Mesendoderm (in vitro differentiated cells): ENCODE measurements around the gene MORF4L1.

Source experiments
- DNase-seq: peaks from one replicate; pipeline ENCODE4 v3.0.0; 2013
- H2AK5ac ChIP-seq: 2 replicates; pipeline ENCODE4 v1.6.1; 2013; ENCODE audit warnings: low read length, inconsistent platforms
- H2BK120ac ChIP-seq: 2 replicates; pipeline ENCODE4 v1.6.1; 2013; ENCODE audit warnings: low read depth, mild to moderate bottlenecking, low read length, moderate library complexity, mixed read lengths
- H2BK15ac ChIP-seq: replicated peaks from 2 replicates; pipeline ENCODE4 v1.6.1; 2013; ENCODE audit warnings: low read depth, mild to moderate bottlenecking, moderate library complexity
- H2BK5ac ChIP-seq: 2 replicates; pipeline ENCODE4 v1.6.1; 2013; ENCODE audit warnings: low read length, inconsistent platforms
- H3K18ac ChIP-seq: 2 replicates; pipeline ENCODE4 v1.6.1; 2013; ENCODE audit warnings: mild to moderate bottlenecking, low read length, mixed read lengths
- H3K23ac ChIP-seq: one replicate; pipeline ENCODE4 v1.6.1; 2013; ENCODE audit warnings: low read length
- H3K27ac ChIP-seq: 2 replicates; pipeline ENCODE4 v1.5.1; 2013; ENCODE audit warnings: low read depth, mild to moderate bottlenecking, inconsistent platforms, low read length, moderate library complexity
- H3K27me3 ChIP-seq: 2 replicates; pipeline ENCODE4 v1.6.1; 2013; ENCODE audit warnings: low read length, control low read depth, mild to moderate bottlenecking, inconsistent platforms; ENCODE audit not compliant: insufficient read depth, poor library complexity
- H3K36me3 ChIP-seq: 2 replicates; pipeline ENCODE4 v1.6.1; 2013; ENCODE audit warnings: low read length, inconsistent platforms; ENCODE audit not compliant: control insufficient read depth, insufficient read depth
- H3K4ac ChIP-seq: one replicate; pipeline ENCODE4 v1.6.1; 2013; ENCODE audit warnings: low read depth, mild to moderate bottlenecking, low read length, moderate library complexity
- H3K4me1 ChIP-seq: 2 replicates; pipeline ENCODE4 v1.6.1; 2013; ENCODE audit warnings: low read depth, low read length, inconsistent platforms; ENCODE audit not compliant: control insufficient read depth
- H3K4me2 ChIP-seq: 2 replicates; pipeline ENCODE4 v1.6.1; 2013; ENCODE audit warnings: low read length
- H3K4me3 ChIP-seq: 2 replicates; pipeline ENCODE4 v1.5.1; 2013; ENCODE audit warnings: mild to moderate bottlenecking, low read length
- H3K56ac ChIP-seq: one replicate; pipeline ENCODE4 v1.6.1; 2013; ENCODE audit warnings: low read length
- H3K79me1 ChIP-seq: 2 replicates; pipeline ENCODE4 v1.6.1; 2013; ENCODE audit warnings: low read length, inconsistent platforms
- H3K79me2 ChIP-seq: 2 replicates; pipeline ENCODE4 v1.6.1; 2013; ENCODE audit warnings: mild to moderate bottlenecking, low read length; ENCODE audit not compliant: control insufficient read depth, insufficient read depth
- H3K9ac ChIP-seq: 2 replicates; pipeline ENCODE4 v1.6.1; 2013; ENCODE audit warnings: low read length, inconsistent platforms
- H4K5ac ChIP-seq: one replicate; pipeline ENCODE4 v1.6.1; 2013; ENCODE audit warnings: low read length
- H4K8ac ChIP-seq: one replicate; pipeline ENCODE4 v1.6.1; 2013; ENCODE audit warnings: low read depth, mild to moderate bottlenecking, control low read depth, low read length, moderate library complexity
- WGBS: extraction: QIAGEN DNeasy Blood & Tissue Kit; methylation state at CpG from one replicate; pipeline ENCODE4 v1.1.7; 2013; ENCODE audit warnings: low lambda C conversion rate, missing lambda C conversion rate; ENCODE audit not compliant: insufficient coverage; ENCODE audit errors: extremely low coverage; 5-methylcytosine and 5-hydroxymethylcytosine counted together

MORF4L1 gene

GRCh38 chr15:78943692-78944091, 71.0 kb downstream of the MORF4L1 start:
- Histone ChIP-seq H3K4me2 (no peak overlapping the region), H2AK5ac (no peak overlapping the region), H4K5ac (no peak overlapping the region), H3K79me2 (no peaks in the 10 kb centered on the region), H2BK15ac (no peak overlapping the region), H2BK120ac (no peak overlapping the region), H3K27ac (no peak overlapping the region), H3K4ac (no peak overlapping the region), H3K56ac (peak overlapping the region; percentile 87), H3K79me1 (no peaks in the 10 kb centered on the region), H3K9ac (no peak overlapping the region), H3K4me3 (no peak overlapping the region), H3K36me3 (no peaks in the 10 kb centered on the region), H3K27me3 (no peaks in the 10 kb centered on the region), H3K4me1 (no peaks in the 10 kb centered on the region), H2BK5ac (no peak overlapping the region), H3K18ac (no peak overlapping the region), H4K8ac (no peak overlapping the region), H3K23ac (no peak overlapping the region)
- no CpG with 5 or more reads among the region's 7 CpGs for WGBS
- DNase-seq, result peak; percentile 23

- Histone ChIP-seq H4K8ac (no peak overlapping the region), H3K4me3 (no peak overlapping the region), H2BK5ac (no peak overlapping the region), H2BK120ac (no peak overlapping the region), H2AK5ac (no peak overlapping the region), H3K36me3 (no peaks in the 10 kb centered on the region), H3K4me1 (no peaks in the 10 kb centered on the region), H3K79me1 (no peaks in the 10 kb centered on the region), H3K23ac (no peak overlapping the region), H3K4ac (no peak overlapping the region), H3K9ac (peak overlapping the region; percentile 85), H4K5ac (no peak overlapping the region), H2BK15ac (no peak overlapping the region), H3K18ac (no peak overlapping the region), H3K79me2 (no peaks in the 10 kb centered on the region), H3K27ac (no peak overlapping the region), H3K56ac (peak overlapping the region; percentile 87), H3K27me3 (no peaks in the 10 kb centered on the region), H3K4me2 (peak overlapping the region; percentile 85)
- no CpG with 5 or more reads among the region's 12 CpGs for WGBS
- peak; percentile 18 for DNase-seq
Observed at GRCh38 chr15:78944202-78944625, 71.5 kb downstream of the MORF4L1 start.

- Histone ChIP-seq H3K9ac (peak within 1 kb of the TSS; percentile 85), H3K23ac (no peak within 1 kb of the TSS), H3K18ac (no peak within 1 kb of the TSS), H2BK120ac (no peak within 1 kb of the TSS), H3K27ac (no peak within 1 kb of the TSS), H3K27me3 (no peaks in the 10 kb centered on the region), H4K5ac (no peak within 1 kb of the TSS), H3K36me3 (no peaks in the 10 kb centered on the region), H3K56ac (peak within 1 kb of the TSS; percentile 87), H3K79me1 (no peaks in the 10 kb centered on the region), H3K79me2 (no peaks in the 10 kb centered on the region), H2BK5ac (no peak within 1 kb of the TSS), H3K4ac (no peak within 1 kb of the TSS), H4K8ac (no peak within 1 kb of the TSS), H2AK5ac (peak within 1 kb of the TSS; percentile 27), H3K4me3 (peak within 1 kb of the TSS; percentile 15), H2BK15ac (no peak within 1 kb of the TSS), H3K4me2 (peak within 1 kb of the TSS; percentile 85), H3K4me1 (no peaks in the 10 kb centered on the region)
- WGBS, result no CpG with 5 or more reads among the region's 71 CpGs
- peak; percentile 94 for DNase-seq
Observed at GRCh38 chr15:78944669-78945407, 72.1 kb downstream of the MORF4L1 start, which contains the start of gene CTSH. CTSH (minus strand) TSS chr15:78945046; CDS start chr15:78944981, 65 bp downstream.

GRCh38 chr15:78946493-78946892, 73.8 kb downstream of the MORF4L1 start:
- H3K27ac ChIP-seq, result no peak overlapping the region
- no peak overlapping the region for H3K4me3 ChIP-seq
- no peaks in the 10 kb centered on the region for H3K27me3 ChIP-seq
- H3K79me1 ChIP-seq, result no peaks in the 10 kb centered on the region
- H2BK5ac ChIP-seq, result no peak overlapping the region
- H3K4ac ChIP-seq, result no peak overlapping the region
- no peak overlapping the region for H3K9ac ChIP-seq
- no peak overlapping the region for H3K23ac ChIP-seq
- no peaks in the 10 kb centered on the region for H3K79me2 ChIP-seq
- no peak overlapping the region for H2AK5ac ChIP-seq
- H3K18ac ChIP-seq, result no peak overlapping the region
- H2BK120ac ChIP-seq, result no peak overlapping the region
- no peak overlapping the region for H4K8ac ChIP-seq
- H3K36me3 ChIP-seq, result no peaks in the 10 kb centered on the region
- H3K56ac ChIP-seq, result no peak overlapping the region
- no peak for DNase-seq
- H4K5ac ChIP-seq, result no peak overlapping the region
- no peak overlapping the region for H2BK15ac ChIP-seq
- H3K4me1 ChIP-seq, result no peaks in the 10 kb centered on the region
- H3K4me2 ChIP-seq, result no peak overlapping the region
- WGBS, result no CpG with 5 or more reads among the region's 5 CpGs

- no peak overlapping the region for H2AK5ac ChIP-seq
- no peak overlapping the region for H4K8ac ChIP-seq
- no peaks in the 10 kb centered on the region for H3K79me1 ChIP-seq
- peaks cover 1% of the 10 kb centered on the region for H3K4me1 ChIP-seq
- H3K4me3 ChIP-seq, result no peak overlapping the region
- no peak for DNase-seq
- no peak overlapping the region for H3K4ac ChIP-seq
- no peak overlapping the region for H3K23ac ChIP-seq
- H3K4me2 ChIP-seq, result no peak overlapping the region
- no peaks in the 10 kb centered on the region for H3K27me3 ChIP-seq
- no CpG with 5 or more reads among the region's 5 CpGs for WGBS
- H3K9ac ChIP-seq, result no peak overlapping the region
- no peaks in the 10 kb centered on the region for H3K36me3 ChIP-seq
- no peak overlapping the region for H3K27ac ChIP-seq
- no peak overlapping the region for H2BK120ac ChIP-seq
- no peak overlapping the region for H4K5ac ChIP-seq
- peak overlapping the region; percentile 34 for H3K56ac ChIP-seq
- no peak overlapping the region for H2BK15ac ChIP-seq
- no peaks in the 10 kb centered on the region for H3K79me2 ChIP-seq
- H3K18ac ChIP-seq, result no peak overlapping the region
- H2BK5ac ChIP-seq, result no peak overlapping the region
Observed at GRCh38 chr15:78947506-78947905, 74.8 kb downstream of the MORF4L1 start.
